ENCODE data around the gene MRPL4.

Gene MRPL4

DNA sequence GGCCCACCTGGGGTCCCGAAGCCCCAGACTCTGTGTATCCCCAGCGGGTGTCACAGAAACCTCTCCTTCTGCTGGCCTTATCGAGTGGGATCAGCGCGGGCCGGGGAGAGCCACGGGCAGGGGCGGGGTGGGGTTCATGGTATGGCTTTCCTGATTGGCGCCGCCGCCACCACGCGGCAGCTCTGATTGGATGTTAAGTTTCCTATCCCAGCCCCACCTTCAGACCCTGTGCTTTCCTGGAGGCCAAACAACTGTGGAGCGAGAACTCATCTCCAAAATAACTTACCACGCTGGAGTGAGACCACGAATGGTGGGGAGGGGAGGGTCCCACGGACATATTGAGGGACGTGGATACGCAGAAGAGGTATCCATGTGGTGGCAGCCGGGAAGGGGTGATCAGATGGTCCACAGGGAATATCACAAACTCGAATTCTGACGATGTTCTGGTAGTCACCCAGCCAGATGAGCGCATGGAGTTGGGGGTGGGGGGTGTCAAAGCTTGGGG lies 36.7 kb downstream of the MRPL4 start:
- peak overlapping the region; percentile 81 for H3K56ac ChIP-seq (ENCODE audit: low read length)
- peak overlapping the region; percentile 42 for H3K9ac ChIP-seq (ENCODE audit: low read length)
- H3K4ac ChIP-seq (ENCODE audit: low read depth, low read length), result no peak overlapping the region
- H3K18ac ChIP-seq (ENCODE audit: low read length), result no peak overlapping the region
- H3K23ac ChIP-seq (ENCODE audit: low read length), result no peak overlapping the region
- H3K27me3 ChIP-seq (ENCODE audit: insufficient read depth, low read length, poor library complexity), result peaks cover 38% of the 10 kb centered on the region
- peaks cover 5% of the 10 kb centered on the region for H3K4me1 ChIP-seq (ENCODE audit: control insufficient read depth, low read depth, low read length)
- WGBS (ENCODE audit: extremely low coverage, insufficient coverage, low lambda C conversion rate), result no CpG with 5 or more reads among the region's 23 CpGs
- H2BK120ac ChIP-seq (ENCODE audit: low read depth, low read length), result no peak overlapping the region
- no peaks in the 10 kb centered on the region for H3K79me1 ChIP-seq (ENCODE audit: low read length)
- no peaks in the 10 kb centered on the region for H3K79me2 ChIP-seq (ENCODE audit: control insufficient read depth, insufficient read depth, low read length)
- no peaks in the 10 kb centered on the region for H3K36me3 ChIP-seq (ENCODE audit: control insufficient read depth, insufficient read depth, low read length)
- H3K4me2 ChIP-seq (ENCODE audit: low read length), result peak overlapping the region; percentile 80
- no peak overlapping the region for H2AK5ac ChIP-seq (ENCODE audit: low read length)
- H2BK5ac ChIP-seq (ENCODE audit: low read length), result no peak overlapping the region
- no peak overlapping the region for H4K5ac ChIP-seq (ENCODE audit: low read length)
- DNase-seq, result peak; percentile 67
- H3K4me3 ChIP-seq (ENCODE audit: low read length), result no peak overlapping the region
- H4K8ac ChIP-seq (ENCODE audit: low read depth, low read length), result no peak overlapping the region
- H3K27ac ChIP-seq (ENCODE audit: low read depth, low read length), result no peak overlapping the region
- H2BK15ac ChIP-seq (replicated peaks; ENCODE audit: low read depth), result no peak overlapping the region

- no CpG with 5 or more reads among the region's 50 CpGs for WGBS (ENCODE audit: extremely low coverage, insufficient coverage, low lambda C conversion rate)
- H3K4me2 ChIP-seq (ENCODE audit: low read length), result peak overlapping the region; percentile 80
- H4K8ac ChIP-seq (ENCODE audit: low read depth, low read length), result no peak overlapping the region
- H2AK5ac ChIP-seq (ENCODE audit: low read length), result no peak overlapping the region
- no peaks in the 10 kb centered on the region for H3K79me1 ChIP-seq (ENCODE audit: low read length)
- H3K36me3 ChIP-seq (ENCODE audit: control insufficient read depth, insufficient read depth, low read length), result no peaks in the 10 kb centered on the region
- no peak overlapping the region for H3K9ac ChIP-seq (ENCODE audit: low read length)
- no peak overlapping the region for H3K4ac ChIP-seq (ENCODE audit: low read depth, low read length)
- no peak overlapping the region for H2BK15ac ChIP-seq (replicated peaks; ENCODE audit: low read depth)
- peak; percentile 58 for DNase-seq
- no peaks in the 10 kb centered on the region for H3K79me2 ChIP-seq (ENCODE audit: control insufficient read depth, insufficient read depth, low read length)
- H3K4me3 ChIP-seq (ENCODE audit: low read length), result peak overlapping the region; percentile 7
- H3K27me3 ChIP-seq (ENCODE audit: insufficient read depth, low read length, poor library complexity), result peaks cover 43% of the 10 kb centered on the region
- H2BK120ac ChIP-seq (ENCODE audit: low read depth, low read length), result no peak overlapping the region
- H3K56ac ChIP-seq (ENCODE audit: low read length), result peak overlapping the region; percentile 81
- H4K5ac ChIP-seq (ENCODE audit: low read length), result no peak overlapping the region
- no peak overlapping the region for H3K23ac ChIP-seq (ENCODE audit: low read length)
- no peak overlapping the region for H2BK5ac ChIP-seq (ENCODE audit: low read length)
- H3K27ac ChIP-seq (ENCODE audit: low read depth, low read length), result no peak overlapping the region
- H3K18ac ChIP-seq (ENCODE audit: low read length), result no peak overlapping the region
- H3K4me1 ChIP-seq (ENCODE audit: control insufficient read depth, low read depth, low read length), result peaks cover 5% of the 10 kb centered on the region
Measured at GRCh38 chr19:10289167-10289835, 37.3 kb downstream of the MRPL4 start.

DNA sequence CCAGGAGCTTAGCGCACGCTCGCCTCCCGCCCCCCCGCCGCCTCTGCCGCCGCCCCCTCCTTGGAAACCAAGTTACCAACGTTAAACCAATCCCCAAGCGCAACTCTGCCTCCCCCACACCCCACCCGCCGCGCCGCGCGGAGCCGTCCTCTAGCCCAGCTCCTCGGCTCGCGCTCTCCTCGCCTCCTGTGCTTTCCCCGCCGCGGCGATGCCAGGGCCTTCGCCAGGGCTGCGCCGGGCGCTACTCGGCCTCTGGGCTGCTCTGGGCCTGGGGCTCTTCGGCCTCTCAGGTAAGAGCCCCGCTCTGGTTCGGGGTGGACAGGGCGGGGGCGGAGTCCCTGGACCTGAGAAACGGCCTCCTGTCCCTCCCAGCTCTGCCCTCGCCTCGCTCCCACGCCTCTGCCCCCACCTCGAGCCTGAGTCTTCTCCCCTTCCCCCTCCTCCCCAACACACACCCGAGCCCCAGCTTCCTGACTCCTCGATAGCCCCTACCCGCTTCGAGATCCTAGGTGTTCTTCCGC lies 37.9 kb downstream of the MRPL4 start, which contains the start of gene ICAM5:
ICAM5 (plus strand) TSS at position 117 of the 521 bp plus-strand sequence; CDS start at position 209, 92 bp downstream.
- Histone ChIP-seq H3K36me3 (ENCODE audit: control insufficient read depth, insufficient read depth, low read length) (no peaks in the 10 kb centered on the region), H2BK15ac (replicated peaks; ENCODE audit: low read depth) (no peak within 1 kb of the TSS), H3K27ac (ENCODE audit: low read depth, low read length) (no peak within 1 kb of the TSS), H3K27me3 (ENCODE audit: insufficient read depth, low read length, poor library complexity) (peaks cover 43% of the 10 kb centered on the region), H2AK5ac (ENCODE audit: low read length) (no peak within 1 kb of the TSS), H3K9ac (ENCODE audit: low read length) (peak within 1 kb of the TSS; percentile 36), H3K79me1 (ENCODE audit: low read length) (no peaks in the 10 kb centered on the region), H3K56ac (ENCODE audit: low read length) (peak within 1 kb of the TSS; percentile 81), H2BK5ac (ENCODE audit: low read length) (no peak within 1 kb of the TSS), H4K8ac (ENCODE audit: low read depth, low read length) (no peak within 1 kb of the TSS), H3K4me2 (ENCODE audit: low read length) (peak within 1 kb of the TSS; percentile 80), H3K18ac (ENCODE audit: low read length) (no peak within 1 kb of the TSS), H3K4me3 (ENCODE audit: low read length) (peak within 1 kb of the TSS; percentile 7), H4K5ac (ENCODE audit: low read length) (no peak within 1 kb of the TSS), H2BK120ac (ENCODE audit: low read depth, low read length) (no peak within 1 kb of the TSS), H3K4ac (ENCODE audit: low read depth, low read length) (no peak within 1 kb of the TSS), H3K23ac (ENCODE audit: low read length) (peak within 1 kb of the TSS; percentile 66), H3K79me2 (ENCODE audit: control insufficient read depth, insufficient read depth, low read length) (no peaks in the 10 kb centered on the region), H3K4me1 (ENCODE audit: control insufficient read depth, low read depth, low read length) (peaks cover 5% of the 10 kb centered on the region)
- WGBS (ENCODE audit: extremely low coverage, insufficient coverage, low lambda C conversion rate), result no CpG with 5 or more reads among the region's 45 CpGs
- DNase-seq, result no peak

- H3K23ac ChIP-seq (ENCODE audit: low read length), result peak overlapping the region; percentile 66
- no peak overlapping the region for H3K27ac ChIP-seq (ENCODE audit: low read depth, low read length)
- H4K5ac ChIP-seq (ENCODE audit: low read length), result no peak overlapping the region
- H2BK15ac ChIP-seq (replicated peaks; ENCODE audit: low read depth), result no peak overlapping the region
- H2BK120ac ChIP-seq (ENCODE audit: low read depth, low read length), result no peak overlapping the region
- no peak overlapping the region for H2AK5ac ChIP-seq (ENCODE audit: low read length)
- peaks cover 5% of the 10 kb centered on the region for H3K4me1 ChIP-seq (ENCODE audit: control insufficient read depth, low read depth, low read length)
- no peaks in the 10 kb centered on the region for H3K79me1 ChIP-seq (ENCODE audit: low read length)
- H3K18ac ChIP-seq (ENCODE audit: low read length), result no peak overlapping the region
- H3K4me3 ChIP-seq (ENCODE audit: low read length), result no peak overlapping the region
- H3K27me3 ChIP-seq (ENCODE audit: insufficient read depth, low read length, poor library complexity), result peaks cover 43% of the 10 kb centered on the region
- no CpG with 5 or more reads among the region's 30 CpGs for WGBS (ENCODE audit: extremely low coverage, insufficient coverage, low lambda C conversion rate)
- H3K9ac ChIP-seq (ENCODE audit: low read length), result peak overlapping the region; percentile 36
- H3K4ac ChIP-seq (ENCODE audit: low read depth, low read length), result no peak overlapping the region
- H3K79me2 ChIP-seq (ENCODE audit: control insufficient read depth, insufficient read depth, low read length), result no peaks in the 10 kb centered on the region
- DNase-seq, result peak; percentile 21
- H4K8ac ChIP-seq (ENCODE audit: low read depth, low read length), result no peak overlapping the region
- H3K36me3 ChIP-seq (ENCODE audit: control insufficient read depth, insufficient read depth, low read length), result no peaks in the 10 kb centered on the region
- peak overlapping the region; percentile 5 for H3K56ac ChIP-seq (ENCODE audit: low read length)
- H2BK5ac ChIP-seq (ENCODE audit: low read length), result no peak overlapping the region
- peak overlapping the region; percentile 59 for H3K4me2 ChIP-seq (ENCODE audit: low read length)
Measured at GRCh38 chr19:10290357-10290875, 38.4 kb downstream of the MRPL4 start.

- peak overlapping the region; percentile 66 for H3K23ac ChIP-seq (ENCODE audit: low read length)
- no peaks in the 10 kb centered on the region for H3K79me2 ChIP-seq (ENCODE audit: control insufficient read depth, insufficient read depth, low read length)
- no peak overlapping the region for H4K8ac ChIP-seq (ENCODE audit: low read depth, low read length)
- peaks cover 5% of the 10 kb centered on the region for H3K4me1 ChIP-seq (ENCODE audit: control insufficient read depth, low read depth, low read length)
- no peak overlapping the region for H2BK120ac ChIP-seq (ENCODE audit: low read depth, low read length)
- no CpG with 5 or more reads among the region's 57 CpGs for WGBS (ENCODE audit: extremely low coverage, insufficient coverage, low lambda C conversion rate)
- no peaks in the 10 kb centered on the region for H3K36me3 ChIP-seq (ENCODE audit: control insufficient read depth, insufficient read depth, low read length)
- H3K79me1 ChIP-seq (ENCODE audit: low read length), result no peaks in the 10 kb centered on the region
- H3K4ac ChIP-seq (ENCODE audit: low read depth, low read length), result no peak overlapping the region
- peak overlapping the region; percentile 59 for H3K4me2 ChIP-seq (ENCODE audit: low read length)
- peak overlapping the region; percentile 32 for H3K9ac ChIP-seq (ENCODE audit: low read length)
- H4K5ac ChIP-seq (ENCODE audit: low read length), result no peak overlapping the region
- H3K27ac ChIP-seq (ENCODE audit: low read depth, low read length), result no peak overlapping the region
- H2BK15ac ChIP-seq (replicated peaks; ENCODE audit: low read depth), result no peak overlapping the region
- no peak overlapping the region for H2BK5ac ChIP-seq (ENCODE audit: low read length)
- no peak overlapping the region for H3K4me3 ChIP-seq (ENCODE audit: low read length)
- no peak overlapping the region for H3K18ac ChIP-seq (ENCODE audit: low read length)
- peaks cover 48% of the 10 kb centered on the region for H3K27me3 ChIP-seq (ENCODE audit: insufficient read depth, low read length, poor library complexity)
- no peak overlapping the region for H2AK5ac ChIP-seq (ENCODE audit: low read length)
- peak overlapping the region; percentile 64 for H3K56ac ChIP-seq (ENCODE audit: low read length)
- DNase-seq, result peak; percentile 60
Measured at GRCh38 chr19:10290876-10291553, 39.0 kb downstream of the MRPL4 start.
